Measurements from ENCODE around the gene MEIS1.

MEIS1 gene

DNA sequence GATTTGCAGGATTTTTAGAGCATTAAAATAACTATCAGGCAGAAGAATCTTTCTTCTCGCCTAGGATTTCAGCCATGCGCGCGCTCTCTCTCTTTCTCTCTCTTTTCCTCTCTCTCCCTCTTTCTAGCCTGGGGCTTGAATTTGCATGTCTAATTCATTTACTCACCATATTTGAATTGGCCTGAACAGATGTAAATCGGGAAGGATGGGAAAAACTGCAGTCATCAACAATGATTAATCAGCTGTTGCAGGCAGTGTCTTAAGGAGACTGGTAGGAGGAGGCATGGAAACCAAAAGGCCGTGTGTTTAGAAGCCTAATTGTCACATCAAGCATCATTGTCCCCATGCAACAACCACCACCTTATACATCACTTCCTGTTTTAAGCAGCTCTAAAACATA, 137.0 kb downstream of the MEIS1 start:
- no peak for DNase-seq

DNA sequence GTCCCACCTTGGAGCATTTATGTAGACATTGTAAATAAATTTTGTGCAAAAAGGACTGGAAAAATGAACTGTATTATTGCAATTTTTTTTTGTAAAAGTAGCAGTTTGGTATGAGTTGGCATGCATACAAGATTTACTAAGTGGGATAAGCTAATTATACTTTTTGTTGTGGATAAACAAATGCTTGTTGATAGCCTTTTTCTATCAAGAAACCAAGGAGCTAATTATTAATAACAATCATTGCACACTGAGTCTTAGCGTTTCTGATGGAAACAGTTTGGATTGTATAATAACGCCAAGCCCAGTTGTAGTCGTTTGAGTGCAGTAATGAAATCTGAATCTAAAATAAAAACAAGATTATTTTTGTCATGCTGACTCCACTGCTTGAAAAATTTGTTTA, 137.5 kb downstream of the MEIS1 start:
- no peak for DNase-seq

DNA sequence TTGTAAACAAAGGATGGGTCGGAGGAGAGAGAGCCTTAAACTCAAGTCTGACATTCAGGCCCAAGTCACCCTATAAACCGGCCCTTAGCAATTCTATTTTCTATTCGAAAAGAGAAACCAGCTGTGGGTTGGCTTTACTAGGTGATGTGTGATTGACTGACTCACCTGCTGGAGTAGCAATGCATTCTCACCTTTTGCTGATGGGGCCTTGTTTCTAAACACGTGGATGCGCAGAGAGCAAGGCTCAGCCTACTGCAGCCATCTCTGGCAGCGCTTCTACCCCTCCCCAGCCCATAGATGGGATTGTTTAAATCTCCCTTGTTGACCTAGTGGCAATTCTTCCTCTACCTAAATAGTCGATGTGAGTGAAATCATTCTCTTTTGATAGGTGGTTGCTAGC, 138.5 kb downstream of the MEIS1 start:
- DNase-seq = no peak

DNA sequence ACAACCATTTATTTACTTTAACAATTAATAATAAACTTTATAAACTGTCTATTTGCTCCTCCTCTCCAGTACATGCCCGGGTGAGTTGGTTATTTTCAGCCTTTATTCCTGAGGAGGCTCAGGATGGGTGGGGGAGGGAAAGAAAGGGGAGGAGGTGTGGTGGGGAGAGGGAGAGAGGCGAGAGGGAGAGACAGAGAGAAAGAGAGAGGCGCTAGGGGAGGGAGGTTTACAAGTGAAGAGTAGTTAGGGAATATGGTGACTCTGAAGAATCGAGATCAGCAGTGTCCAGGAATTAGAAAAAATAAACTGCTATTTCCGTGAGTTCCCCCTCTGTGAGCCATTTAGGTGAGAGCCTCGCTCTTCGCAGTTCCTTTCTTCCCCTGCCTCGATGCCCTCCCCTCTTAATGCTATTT, 138.9 kb downstream of the MEIS1 start:
- DNase-seq = no peak

DNA sequence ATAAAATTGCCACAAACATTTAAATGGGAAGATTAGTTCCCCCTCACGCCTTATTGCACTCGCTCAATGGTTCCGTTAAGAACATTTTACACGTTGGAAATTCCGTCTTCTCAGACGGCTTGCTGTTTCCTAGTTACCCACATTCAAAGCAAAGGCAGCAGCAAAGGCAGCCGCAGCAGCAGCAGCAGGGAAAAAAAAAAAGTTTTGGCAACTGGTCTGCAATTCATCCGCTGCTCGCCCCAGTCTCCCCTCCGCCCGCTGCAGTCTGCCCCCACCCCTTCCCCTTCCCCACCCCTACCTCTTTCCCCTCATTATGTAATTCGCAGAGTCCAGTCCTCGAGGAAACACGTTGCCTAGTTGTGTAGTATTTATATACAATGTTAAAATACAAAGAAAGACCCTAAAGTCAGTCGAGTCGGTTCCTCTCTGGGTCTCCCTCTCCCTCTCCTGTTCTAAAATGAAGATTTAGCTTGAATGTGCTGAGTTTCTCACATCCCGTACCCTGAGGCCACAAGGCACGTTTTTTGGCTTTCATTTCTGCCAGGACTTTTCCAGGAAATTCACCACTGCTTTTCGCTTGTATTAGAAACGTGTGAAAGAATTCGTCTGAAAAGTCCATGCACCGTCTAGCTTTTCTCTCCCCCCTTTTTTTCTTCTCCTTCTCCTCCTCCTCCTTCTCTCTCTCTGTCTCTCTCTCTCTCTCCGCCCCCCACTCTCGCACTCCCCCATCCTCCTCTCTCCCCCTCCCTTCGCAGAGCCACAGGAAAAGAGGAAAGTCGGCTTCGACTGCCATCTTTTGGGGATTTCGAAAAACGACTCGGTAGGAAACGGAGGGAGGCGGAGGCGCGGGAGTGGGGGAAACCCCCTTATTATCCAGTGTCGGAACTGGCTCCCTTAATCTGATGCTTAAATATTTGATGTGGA, 140.0 kb downstream of the MEIS1 start:
- DNase-seq = peak; percentile 59

DNA sequence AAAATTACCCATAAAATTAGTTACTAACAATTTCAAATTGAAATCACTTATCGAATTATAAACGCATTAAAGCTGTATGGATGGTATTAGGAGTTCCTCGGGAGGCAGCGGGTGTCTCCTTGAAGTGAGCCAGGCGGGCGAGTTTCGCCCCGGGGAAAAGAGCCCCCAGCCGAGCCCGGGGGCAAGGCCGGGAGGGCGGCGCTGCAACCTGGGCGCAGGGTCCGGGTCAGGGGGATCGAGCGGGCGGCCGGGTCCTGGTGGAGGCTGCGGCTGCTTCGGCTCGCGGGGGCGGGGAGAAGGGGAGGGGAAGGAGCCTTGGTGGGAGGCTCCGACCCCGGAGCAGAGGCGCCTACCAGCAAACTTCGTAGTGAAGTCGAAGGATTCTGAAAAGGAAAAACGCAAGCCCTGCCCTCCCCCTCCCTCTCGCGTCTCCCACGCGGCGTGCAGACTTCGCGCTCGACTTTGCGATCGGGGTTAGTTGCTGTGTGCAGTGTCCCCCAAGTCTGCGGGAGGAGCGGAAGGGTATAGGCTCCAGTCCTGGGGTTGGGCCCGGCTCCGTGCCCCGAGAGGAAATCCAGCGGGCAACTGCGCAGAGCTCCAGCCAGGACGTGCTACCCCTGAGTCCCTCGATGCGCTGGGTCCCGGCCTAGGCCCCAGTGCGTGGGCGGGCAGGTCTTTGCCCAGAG, 140.8 kb downstream of the MEIS1 start:
- no peak for DNase-seq

DNA sequence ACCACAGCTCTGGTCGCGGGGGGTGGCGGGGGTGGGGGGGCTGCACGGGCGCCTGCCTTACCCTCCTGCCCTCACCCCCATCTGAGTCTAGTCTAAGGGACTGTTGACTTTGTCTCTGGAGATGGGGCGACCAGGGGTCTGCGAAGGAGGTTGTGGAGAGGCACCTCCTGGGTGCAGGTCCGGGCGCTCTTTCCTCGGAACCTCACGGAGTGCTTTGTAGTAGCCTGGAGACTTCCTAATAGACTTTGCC, 141.3 kb downstream of the MEIS1 start:
- DNase-seq = no peak

DNA sequence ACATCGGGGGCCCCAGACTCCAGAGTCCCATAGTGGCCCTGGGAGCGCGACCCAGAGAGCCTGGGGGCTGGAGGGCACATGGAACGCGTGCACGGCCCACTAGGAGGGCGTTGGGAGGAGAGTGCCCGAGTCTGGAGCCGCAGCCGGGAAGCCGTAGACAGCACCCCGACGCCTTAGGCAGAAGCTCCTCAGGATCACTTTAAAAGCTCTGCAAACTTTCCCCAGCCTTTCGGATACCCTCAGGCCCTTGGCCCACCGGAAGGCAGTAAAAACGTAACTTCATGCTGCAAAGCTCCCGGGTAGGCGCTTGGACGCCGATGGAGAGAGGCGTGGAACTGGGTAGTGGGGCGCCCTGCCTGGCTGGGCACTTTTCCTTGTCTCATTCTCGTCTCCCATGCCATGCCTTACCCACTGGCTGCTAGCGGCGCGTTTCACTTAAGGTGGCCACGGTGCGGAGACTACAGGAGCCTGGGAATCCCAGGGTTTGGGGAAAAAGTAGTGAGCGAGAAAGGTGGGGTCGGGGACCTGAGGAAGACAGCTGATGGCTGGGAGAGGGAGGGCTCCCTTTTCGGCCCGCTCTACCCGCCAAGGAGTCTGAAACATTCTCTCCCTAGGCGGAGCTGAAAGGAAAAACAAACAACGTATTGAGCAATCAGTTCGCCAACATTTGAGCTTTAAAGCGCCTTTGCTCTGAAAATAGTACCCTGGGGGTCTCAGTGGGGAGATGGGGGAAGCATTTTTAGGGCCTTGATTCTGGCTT, 141.8 kb downstream of the MEIS1 start:
- no peak for DNase-seq

DNA sequence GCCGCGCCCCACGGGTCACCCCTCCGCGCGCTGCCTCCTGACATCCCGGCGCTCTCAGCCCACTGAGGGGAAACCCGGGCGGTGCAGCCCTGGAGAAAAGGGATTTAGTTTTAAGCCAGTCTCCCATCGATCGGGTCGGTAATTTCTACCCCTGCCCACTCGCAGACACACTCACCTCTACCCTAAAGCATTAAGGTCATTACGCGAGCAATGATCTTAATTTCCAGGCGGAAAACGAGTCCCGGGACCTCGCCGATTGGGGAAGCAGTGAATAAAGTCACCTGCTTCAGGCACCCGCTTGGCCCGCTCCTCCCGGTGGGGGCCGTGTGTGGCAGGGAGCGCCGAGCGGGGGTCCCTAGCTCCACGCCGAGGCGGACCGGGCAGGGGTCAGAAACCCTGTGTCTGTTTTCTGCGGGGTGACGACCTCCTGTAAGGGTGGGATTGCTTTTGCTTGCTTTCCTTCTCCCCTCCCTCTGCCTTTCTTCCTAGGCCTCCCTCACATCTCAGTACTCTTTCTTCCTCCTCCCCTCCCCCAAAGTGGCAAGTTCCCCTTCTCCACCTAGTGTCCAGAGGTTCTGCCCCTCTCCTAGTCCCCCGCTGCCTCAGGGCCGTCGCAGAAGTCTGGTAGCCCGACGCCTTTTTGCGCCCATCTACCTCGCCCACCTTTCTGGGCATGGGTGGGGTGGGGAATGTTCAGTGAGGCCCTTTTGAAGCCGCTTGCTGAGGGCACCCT, 142.6 kb downstream of the MEIS1 start:
- no peak for DNase-seq

DNA sequence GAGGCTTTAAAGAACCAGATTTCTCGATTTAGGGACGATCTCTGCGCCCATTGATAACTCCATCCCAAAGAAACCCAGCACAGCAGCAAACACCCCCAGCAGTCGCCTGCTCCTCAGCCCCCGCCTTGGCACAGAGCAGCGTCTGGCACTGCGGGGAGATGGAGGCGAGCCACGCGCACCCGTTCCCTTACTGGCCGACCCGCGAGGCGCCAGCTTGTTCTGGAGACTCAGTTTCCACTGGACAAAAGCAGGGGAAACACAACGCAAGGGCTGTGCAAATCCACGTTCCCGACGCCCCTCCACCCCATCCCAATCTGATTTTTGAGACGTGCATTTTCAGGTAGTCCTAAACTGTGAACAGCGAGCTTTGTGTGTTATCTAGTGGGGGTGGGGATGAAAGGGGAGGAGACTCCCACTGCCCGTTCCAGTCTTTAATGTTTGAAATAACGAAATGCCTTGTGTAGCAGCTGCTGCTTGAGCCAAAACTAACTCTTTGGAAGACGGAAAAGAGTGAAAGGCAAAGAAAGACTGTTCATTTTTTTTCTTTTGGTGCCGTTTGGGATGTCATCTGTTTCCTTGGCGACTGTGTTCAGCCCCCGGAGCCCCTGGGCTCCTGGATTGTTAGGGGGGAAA, 143.2 kb downstream of the MEIS1 start:
- no peak for DNase-seq

DNA sequence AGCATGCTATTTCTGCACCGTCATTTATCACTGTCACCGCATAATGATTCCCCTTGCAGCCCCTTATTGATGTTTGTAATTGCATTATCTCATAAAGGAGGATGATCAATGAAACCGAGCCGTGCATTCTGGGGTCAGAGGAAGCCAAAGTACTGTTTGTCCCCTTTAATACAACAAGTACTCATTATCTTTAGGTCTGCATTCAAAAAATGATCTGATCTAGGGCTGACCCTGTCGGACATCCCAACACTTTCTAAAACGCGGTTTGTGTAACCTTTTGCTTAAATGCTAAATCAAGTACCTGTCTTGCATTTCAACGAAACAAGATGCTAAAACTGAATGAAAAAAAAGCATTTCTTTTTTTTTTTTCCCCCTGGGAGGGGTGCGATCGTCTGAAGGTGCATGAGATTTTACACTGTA, 143.8 kb downstream of the MEIS1 start:
- DNase-seq = no peak

DNA sequence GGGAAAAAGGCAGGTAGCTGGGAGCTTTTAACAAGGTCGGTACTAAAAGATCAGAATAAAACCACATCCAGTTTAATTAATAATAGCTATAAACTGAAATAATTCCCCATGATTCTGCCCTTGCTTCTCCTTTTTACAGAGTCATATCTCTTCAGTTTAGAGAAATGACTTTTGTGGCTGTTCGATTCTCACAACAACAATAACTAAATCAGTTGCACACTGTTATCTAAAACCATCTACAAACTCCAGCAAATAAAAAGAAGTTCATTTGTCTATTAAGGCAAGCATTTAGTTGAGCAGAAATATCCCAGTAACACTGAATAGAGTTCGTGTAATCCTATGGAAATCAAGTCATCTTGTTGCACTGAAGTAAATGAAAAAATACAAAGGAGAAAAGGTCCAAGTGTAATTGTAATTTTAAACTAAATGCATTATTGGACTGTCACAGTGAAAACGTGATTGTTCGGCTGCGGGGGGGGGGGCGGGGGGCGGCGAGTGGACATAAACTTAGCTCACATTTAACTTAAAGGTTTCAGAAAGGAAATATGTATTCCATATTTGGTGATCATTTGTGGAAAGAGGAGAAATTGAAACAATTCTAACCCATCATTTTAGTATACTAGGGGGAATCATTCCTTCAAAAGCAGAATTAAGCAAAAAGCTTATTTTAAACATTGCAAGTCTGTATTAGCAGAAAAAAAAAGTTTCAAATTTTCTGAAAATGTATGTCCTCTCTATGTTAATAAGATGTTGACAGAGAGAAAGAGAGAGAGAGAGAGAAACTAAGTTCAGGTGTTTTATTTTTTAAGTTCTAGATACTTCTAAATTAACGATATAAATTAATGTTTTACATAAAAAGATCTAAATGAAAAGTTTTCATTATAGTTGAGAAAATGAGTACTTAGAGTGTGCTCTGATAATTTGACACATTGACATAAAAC, 144.5 kb downstream of the MEIS1 start:
- no peak for DNase-seq

DNA sequence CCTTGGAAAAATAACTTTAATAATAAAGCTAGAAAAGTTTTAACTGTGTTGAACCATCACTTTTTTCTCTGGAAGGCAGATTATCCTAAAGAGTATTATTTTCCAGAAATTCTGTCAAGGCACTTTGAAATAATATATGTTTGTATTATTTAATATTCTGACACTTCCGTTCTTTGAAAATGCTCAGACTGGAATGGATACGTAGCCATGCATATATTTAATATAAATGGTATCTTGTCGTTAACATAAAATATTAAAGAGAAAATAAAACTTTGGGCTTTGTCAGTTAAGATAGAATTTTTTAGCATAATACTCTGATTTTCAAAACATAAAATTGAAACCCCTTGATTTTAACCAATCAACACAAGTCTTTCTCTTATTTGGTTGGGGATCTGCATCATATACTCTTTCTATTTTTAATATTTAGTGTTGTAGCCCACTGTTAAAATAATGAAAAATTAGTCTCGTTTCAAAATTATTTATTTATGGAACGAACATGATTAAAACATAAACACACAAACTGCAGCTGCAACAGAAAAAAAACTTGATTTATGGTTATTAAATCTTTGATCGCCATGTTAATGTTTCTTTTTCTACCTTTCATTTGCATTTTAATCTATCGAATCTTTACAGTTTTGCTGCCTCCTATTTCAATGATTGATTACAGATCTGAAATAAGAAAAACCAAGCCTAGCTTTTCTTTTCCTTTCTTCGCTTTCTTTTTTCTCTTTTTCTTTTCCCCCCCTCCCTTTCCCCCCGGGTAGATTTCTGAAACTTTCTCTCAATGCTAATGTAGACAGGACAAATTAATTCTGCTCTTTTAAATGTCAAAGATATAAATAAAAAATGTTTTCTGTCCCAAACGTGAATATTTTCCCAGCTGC, 145.5 kb downstream of the MEIS1 start:
- DNase-seq = no peak

DNA sequence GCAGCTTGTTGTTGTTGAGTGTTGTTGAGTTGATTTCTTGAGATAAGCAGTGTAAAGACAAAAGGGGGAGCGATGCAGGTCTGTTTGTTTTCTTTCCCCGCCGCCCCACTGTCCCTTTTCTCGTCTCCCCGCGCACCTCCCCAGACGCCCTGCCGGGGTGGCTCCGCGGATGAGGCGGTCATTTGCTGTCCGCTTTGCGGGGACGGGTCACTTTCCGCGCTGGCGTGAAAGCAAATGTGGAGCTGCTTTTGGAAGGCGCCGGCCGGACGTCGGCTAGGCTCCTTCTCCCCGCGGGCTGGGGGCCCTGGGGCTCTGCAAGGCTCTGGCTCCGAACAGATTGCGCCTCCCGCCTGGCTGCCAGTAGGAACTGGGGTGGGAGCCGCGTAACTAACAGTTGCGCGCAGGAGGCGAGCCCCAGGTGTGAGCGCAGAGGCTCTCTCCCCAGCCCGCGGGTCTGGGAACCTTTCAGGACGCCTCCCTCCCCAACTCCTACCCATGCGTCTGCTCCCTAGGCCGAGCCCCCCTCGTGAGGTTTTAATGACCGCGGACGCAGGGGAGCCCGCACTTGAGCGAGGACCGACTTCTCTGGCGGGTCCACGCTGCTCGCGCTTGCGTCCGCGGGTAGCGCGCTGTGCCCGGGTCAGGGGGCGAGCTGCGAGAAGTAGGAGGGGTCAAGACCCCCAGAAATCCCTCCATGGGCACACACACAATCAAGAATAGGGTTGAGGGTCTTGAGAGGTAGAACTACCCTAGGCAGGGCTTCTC, 146.6 kb downstream of the MEIS1 start:
- no peak for DNase-seq

DNA sequence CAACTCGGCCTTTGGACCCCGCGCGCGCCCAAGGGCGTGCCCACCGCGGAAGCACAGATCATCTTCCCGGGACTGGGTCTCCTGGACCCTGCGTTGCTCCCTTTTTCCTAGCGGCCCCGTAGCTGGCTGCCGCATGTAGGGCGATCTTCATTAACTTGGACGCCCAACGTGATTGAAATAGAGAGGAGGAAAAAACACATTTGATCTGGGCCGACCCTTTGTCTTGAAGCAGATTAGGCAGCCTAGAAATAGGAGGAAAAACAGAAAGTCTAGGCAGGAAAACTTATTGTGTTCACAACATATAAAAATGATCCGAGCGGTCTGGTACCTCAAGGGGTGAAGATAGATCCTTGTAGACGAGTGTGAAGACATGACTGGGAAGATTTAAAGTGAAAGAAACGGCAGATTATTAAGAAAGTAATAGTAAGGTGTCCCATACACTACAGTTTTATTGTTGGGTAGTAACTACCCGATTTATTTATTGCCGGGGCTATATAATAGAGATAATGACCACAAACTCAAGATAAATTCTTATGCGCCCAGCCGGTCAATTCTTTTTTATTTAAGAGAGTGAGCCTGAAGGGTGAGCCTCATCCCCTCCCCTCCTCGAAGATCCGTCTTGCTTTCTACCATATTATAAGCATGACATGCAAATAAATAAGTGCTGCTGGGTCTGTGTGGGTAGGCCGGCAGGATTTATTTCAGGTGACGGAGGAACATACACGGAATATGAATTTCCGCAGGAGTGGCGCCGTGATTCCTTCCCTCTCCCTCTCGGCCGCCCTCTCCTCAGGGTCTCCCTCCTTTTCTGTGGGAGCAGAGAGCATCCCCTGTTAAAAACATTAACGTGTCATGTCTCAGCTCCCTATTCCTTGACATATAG, 147.4 kb downstream of the MEIS1 start:
- no peak for DNase-seq

DNA sequence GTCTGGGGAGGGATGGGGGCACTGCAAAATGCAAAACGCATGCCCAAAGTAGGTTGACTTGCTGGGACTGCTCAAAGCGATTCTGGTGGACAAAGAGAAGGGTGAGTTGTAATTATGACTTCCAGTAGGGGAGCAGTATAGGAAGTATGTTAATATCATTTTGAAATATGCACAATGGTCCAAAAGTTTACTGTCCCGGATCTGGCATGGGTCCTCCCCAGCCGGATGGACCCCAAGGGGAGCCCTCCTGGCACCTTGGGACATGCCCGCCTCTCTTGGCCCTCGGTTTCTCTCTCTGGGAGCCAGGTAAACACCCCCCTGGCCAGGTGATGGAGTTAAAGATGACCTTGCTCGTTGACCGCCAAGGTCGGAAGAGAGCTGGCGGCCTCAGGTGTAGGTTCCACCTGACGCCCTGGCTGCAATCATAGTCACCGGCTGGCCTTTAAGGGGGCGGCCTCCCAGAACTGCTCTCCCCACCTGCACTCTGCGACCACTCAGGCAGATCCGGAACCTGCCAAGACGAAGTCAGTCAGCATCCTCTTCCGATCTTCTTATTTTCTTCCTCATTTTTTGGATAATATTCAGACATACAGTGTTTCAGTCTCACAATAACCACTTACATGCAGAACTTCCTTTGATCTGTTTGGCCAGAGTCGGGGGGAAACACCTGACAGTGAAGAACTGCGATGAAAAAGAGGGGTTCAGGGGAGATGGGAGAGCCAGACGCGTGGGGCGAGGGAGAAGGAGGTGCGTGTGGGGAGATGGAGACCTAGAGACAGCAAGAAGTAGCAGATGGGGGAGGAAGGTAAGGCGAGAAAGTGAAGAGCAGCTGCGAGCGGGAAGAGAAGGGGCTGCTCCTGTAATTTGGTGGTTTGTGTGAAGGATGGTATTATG, 148.3 kb downstream of the MEIS1 start:
- DNase-seq = no peak

DNA sequence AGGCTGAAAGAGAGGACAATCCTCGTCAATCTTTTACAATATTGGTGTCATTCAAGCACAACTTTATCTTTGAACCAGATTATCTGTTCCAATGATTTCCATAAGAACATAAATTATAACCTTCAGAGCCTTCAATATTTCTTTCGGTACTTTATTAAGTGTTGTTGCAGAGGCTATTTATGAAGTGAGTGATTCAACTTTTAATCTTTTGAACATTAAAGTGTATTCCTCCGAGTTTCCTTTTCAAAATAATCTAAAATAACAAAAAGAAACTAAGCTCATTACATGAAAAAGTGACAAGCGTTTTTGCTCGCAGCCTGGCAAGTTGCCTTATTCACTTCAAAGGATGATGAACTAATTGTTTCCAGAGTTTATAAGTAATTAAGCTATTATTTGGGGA, 149.0 kb downstream of the MEIS1 start:
- no peak for DNase-seq

DNA sequence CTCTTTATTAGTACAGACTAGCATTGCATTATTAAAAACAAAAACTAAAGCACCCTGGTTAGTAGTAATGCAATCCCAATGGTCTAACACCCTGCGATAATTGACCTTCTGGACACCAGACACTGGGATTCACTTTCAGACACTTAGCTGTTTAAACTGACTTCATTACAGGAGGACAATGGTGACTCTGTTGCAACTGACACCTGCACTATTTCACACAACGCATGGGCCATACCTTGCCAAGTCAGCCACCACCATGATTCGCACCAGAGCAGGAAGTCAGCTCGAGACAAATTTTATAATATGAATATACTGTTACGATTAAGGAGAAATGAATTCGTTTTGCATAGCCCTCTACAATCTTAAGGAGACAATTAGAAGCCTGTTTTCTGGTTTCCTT, 150.7 kb downstream of the MEIS1 start:
- no peak for DNase-seq
